Measurements from ENCODE around the gene PLA2G2C.

DNA sequence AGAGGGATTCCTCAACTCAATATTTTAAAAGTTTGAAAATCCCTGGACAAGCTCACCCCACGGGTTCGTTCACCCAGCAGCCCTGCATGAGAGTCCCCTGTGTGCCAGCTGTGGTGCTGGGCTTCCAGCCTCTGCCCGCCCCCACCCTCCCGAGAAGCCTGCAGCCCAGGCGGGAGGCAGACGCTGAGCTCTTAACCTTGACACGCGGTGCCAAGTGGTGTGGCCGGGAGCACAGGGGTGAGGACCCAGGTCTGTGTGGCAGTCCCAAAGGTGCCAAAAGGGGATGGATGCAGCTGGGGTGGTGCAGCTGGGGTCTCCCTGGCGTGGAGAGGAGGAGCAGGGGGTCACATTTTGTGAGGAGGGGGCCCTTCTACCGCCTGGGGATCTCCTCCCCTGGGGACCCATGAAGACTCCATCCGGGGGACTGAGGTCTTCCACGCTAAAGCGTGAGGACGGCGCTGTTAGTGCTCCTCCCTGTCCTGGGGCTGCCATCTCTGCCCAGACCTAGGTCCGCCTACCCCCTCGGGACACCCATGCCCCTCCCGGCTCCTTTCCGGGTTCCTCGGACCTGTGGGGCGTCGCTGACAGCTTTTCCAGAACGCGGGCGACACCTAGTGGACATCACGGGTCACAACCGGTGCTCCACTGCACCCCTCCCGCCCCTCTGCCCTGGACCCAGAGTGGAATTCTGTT, 34.3 kb downstream of the PLA2G2C start:
- TF ChIP-seq CTCF (IDR thresholded peaks at IDR 0.05; ENCODE audit: insufficient read depth, low read length) (peak; percentile 70), SPI1 (IDR thresholded peaks at IDR 0.05; ENCODE audit: borderline replicate concordance, low read depth) (no peak), POLR2AphosphoS5 (IDR thresholded peaks at IDR 0.05; ENCODE audit: low read depth) (no peak)
- TF ChIP-seq, protein P1, sequence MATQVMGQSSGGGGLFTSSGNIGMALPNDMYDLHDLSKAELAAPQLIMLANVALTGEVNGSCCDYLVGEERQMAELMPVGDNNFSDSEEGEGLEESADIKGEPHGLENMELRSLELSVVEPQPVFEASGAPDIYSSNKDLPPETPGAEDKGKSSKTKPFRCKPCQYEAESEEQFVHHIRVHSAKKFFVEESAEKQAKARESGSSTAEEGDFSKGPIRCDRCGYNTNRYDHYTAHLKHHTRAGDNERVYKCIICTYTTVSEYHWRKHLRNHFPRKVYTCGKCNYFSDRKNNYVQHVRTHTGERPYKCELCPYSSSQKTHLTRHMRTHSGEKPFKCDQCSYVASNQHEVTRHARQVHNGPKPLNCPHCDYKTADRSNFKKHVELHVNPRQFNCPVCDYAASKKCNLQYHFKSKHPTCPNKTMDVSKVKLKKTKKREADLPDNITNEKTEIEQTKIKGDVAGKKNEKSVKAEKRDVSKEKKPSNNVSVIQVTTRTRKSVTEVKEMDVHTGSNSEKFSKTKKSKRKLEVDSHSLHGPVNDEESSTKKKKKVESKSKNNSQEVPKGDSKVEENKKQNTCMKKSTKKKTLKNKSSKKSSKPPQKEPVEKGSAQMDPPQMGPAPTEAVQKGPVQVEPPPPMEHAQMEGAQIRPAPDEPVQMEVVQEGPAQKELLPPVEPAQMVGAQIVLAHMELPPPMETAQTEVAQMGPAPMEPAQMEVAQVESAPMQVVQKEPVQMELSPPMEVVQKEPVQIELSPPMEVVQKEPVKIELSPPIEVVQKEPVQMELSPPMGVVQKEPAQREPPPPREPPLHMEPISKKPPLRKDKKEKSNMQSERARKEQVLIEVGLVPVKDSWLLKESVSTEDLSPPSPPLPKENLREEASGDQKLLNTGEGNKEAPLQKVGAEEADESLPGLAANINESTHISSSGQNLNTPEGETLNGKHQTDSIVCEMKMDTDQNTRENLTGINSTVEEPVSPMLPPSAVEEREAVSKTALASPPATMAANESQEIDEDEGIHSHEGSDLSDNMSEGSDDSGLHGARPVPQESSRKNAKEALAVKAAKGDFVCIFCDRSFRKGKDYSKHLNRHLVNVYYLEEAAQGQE (IDR thresholded peaks at IDR 0.05; ENCODE audit: insufficient replicate concordance, low read depth) = no peak
